GM19025 (cell line): ENCODE results near the gene CLDN5.
A peak's percentile ranks its signal among the peaks of the same experiment; 100 is the strongest.

ENCODE experiments used
- ATAC-seq: cut with Tn5 transposase; IDR thresholded peaks from one replicate; pipeline ENCODE4 v1.9.1; 2021; ENCODE audit warnings: mild to moderate bottlenecking, low read depth, moderate library complexity; ENCODE audit not compliant: unreplicated experiment

CLDN5 gene

GRCh38 chr22:19488884-19489843 is 35.0 kb downstream of the CLDN5 start:
- ATAC-seq, result no peak

GRCh38 chr22:19488285-19488684 is 35.9 kb downstream of the CLDN5 start:
- ATAC-seq, result no peak

- no peak for ATAC-seq
These were observed 40.5 kb downstream of the CLDN5 start for GRCh38 chr22:19483481-19484244.

- no peak for ATAC-seq
These were observed 41.9 kb downstream of the CLDN5 start for GRCh38 chr22:19482297-19482696.

- no peak for ATAC-seq
These were observed 43.4 kb downstream of the CLDN5 start for GRCh38 chr22:19480789-19481188.

- no peak for ATAC-seq
These were observed 44.0 kb downstream of the CLDN5 start for GRCh38 chr22:19480173-19480568.

GRCh38 chr22:19479355-19480172 is 44.6 kb downstream of the CLDN5 start, which contains the start of gene CDC45:
Gene CDC45 (plus strand): TSS chr22:19479920. CDS start chr22:19479969, 49 bp downstream.
- ATAC-seq, result peak; percentile 83

- peak; percentile 52 for ATAC-seq
These were observed 45.3 kb downstream of the CLDN5 start, which contains the start of gene UFD1 for GRCh38 chr22:19478901-19479354. Gene UFD1 (minus strand): TSS chr22:19479193. CDS start chr22:19479085, 108 bp downstream.

- ATAC-seq, result no peak
These were observed 45.9 kb downstream of the CLDN5 start for GRCh38 chr22:19478045-19478900.

- no peak for ATAC-seq
These were observed 46.7 kb downstream of the CLDN5 start for GRCh38 chr22:19477321-19478044.

GRCh38 chr22:19476023-19476422 is 48.2 kb downstream of the CLDN5 start:
- ATAC-seq, result no peak

GRCh38 chr22:19473578-19473977 is 50.6 kb downstream of the CLDN5 start:
- no peak for ATAC-seq
